ENCODE data around the gene CEACAM19. TPM values are rescaled to one million over a fixed set of nuclear protein-coding genes. Genes with fewer than 3 reads are reported as not detected.

Gene CEACAM19
- total RNA-seq, 1 experiment from 2014 or later = 8.0 TPM

DNA sequence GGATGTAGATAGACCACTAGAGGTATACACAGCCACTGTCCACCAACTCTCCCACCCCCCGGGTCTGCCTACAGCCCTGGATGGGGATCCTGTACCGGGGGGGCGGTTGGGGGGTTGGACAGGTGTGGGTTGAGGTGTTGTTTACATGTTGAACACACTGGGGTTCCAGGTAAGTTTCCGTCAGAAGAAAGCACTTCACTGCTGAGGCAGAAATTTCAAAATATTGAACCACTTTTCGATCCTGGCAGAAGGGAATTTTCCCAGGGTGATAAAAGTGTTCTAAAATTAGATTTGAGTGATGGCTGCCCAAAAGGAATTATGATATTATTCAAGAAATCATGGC lies 21.1 kb downstream of the CEACAM19 start:
- no peak for DNase-seq
- Histone ChIP-seq H3K36me3 (ENCODE audit: low read depth) (no peaks in the 10 kb centered on the region), H3K4me2 (peak overlapping the region; percentile 78), H3K9me2 (ENCODE audit: insufficient read depth) (no peaks in the 10 kb centered on the region), H3K9me3 (ENCODE audit: insufficient read depth, low read depth) (no peaks in the 10 kb centered on the region), H4K20me1 (ENCODE audit: insufficient read depth) (no peaks in the 10 kb centered on the region), H3K79me2 (ENCODE audit: low read depth) (no peaks in the 10 kb centered on the region), H3F3A (ENCODE audit: insufficient read depth, low read depth) (peaks cover 62% of the 10 kb centered on the region), H2AFZ (no peak overlapping the region; the same call in 1 of the 2 replicates), H3K4me1 (replicated peaks; ENCODE audit: insufficient read depth) (peaks cover 75% of the 10 kb centered on the region), H3K27me3 (ENCODE audit: insufficient read depth, low read depth) (no peaks in the 10 kb centered on the region), H3K4me3 (peak overlapping the region; percentile 43; the same call in 1 of the 2 replicates), H3K27ac (peak overlapping the region; percentile 100)
- intact Hi-C loops (cut with micrococcal nuclease; ENCODE audit: unreplicated experiment) = loop anchor here (1.0 kb wide), 1 partner anchor 49 kb away; no protein-coding TSS in a partner anchor
- ChIA-PET POLR2A (ENCODE audit: unreplicated experiment) (interaction anchor here (0.6 to 0.7 kb wide), 2 partner anchors 29 to 32 kb away, joined by 6 read pairs; no protein-coding TSS in a partner anchor), CTCF (interaction anchor here (1.0 kb wide), 1 partner anchor 26 kb away, joined by 3 read pairs; no protein-coding TSS in a partner anchor)
- TF ChIP-seq CTCF (conservative IDR thresholded peaks at IDR 0.05) (no peak), EZH2 (IDR thresholded peaks at IDR 0.05; ENCODE audit: low read depth) (no peak)
- BruUV-seq (replicated peaks) = TSS peak; percentile 40

- no peaks in the 10 kb centered on the region for H3K79me2 ChIP-seq (ENCODE audit: low read depth)
- CTCF ChIA-PET = interaction anchor here (0.6 kb wide), 1 partner anchor 18 kb away, joined by 3 read pairs; no protein-coding TSS in a partner anchor
- no peaks in the 10 kb centered on the region for H3K9me3 ChIP-seq (ENCODE audit: insufficient read depth, low read depth)
- H2AFZ ChIP-seq = no peak overlapping the region
- BruUV-seq (replicated peaks) = no TSS peak
- no peaks in the 10 kb centered on the region for H3K27me3 ChIP-seq (ENCODE audit: insufficient read depth, low read depth)
- TF ChIP-seq CTCF (conservative IDR thresholded peaks at IDR 0.05) (peak; percentile 65; the same call in 1 of the 2 replicates), EZH2 (IDR thresholded peaks at IDR 0.05; ENCODE audit: low read depth) (no peak)
- H3K4me2 ChIP-seq = no peak overlapping the region
- no peaks in the 10 kb centered on the region for H3K9me2 ChIP-seq (ENCODE audit: insufficient read depth)
- peaks cover 69% of the 10 kb centered on the region for H3K4me1 ChIP-seq (replicated peaks; ENCODE audit: insufficient read depth)
- no peaks in the 10 kb centered on the region for H4K20me1 ChIP-seq (ENCODE audit: insufficient read depth)
- POLR2A ChIA-PET (ENCODE audit: unreplicated experiment) = no interaction called here
- no peak for DNase-seq
- H3K4me3 ChIP-seq = no peak overlapping the region
- intact Hi-C loops (cut with micrococcal nuclease; ENCODE audit: unreplicated experiment) = no loop called here
- peak overlapping the region; percentile 100 for H3K27ac ChIP-seq
- no peaks in the 10 kb centered on the region for H3K36me3 ChIP-seq (ENCODE audit: low read depth)
- peaks cover 58% of the 10 kb centered on the region for H3F3A ChIP-seq (ENCODE audit: insufficient read depth, low read depth)
Observed at GRCh38 chr19:44694184-44694579, 22.9 kb downstream of the CEACAM19 start.

DNA sequence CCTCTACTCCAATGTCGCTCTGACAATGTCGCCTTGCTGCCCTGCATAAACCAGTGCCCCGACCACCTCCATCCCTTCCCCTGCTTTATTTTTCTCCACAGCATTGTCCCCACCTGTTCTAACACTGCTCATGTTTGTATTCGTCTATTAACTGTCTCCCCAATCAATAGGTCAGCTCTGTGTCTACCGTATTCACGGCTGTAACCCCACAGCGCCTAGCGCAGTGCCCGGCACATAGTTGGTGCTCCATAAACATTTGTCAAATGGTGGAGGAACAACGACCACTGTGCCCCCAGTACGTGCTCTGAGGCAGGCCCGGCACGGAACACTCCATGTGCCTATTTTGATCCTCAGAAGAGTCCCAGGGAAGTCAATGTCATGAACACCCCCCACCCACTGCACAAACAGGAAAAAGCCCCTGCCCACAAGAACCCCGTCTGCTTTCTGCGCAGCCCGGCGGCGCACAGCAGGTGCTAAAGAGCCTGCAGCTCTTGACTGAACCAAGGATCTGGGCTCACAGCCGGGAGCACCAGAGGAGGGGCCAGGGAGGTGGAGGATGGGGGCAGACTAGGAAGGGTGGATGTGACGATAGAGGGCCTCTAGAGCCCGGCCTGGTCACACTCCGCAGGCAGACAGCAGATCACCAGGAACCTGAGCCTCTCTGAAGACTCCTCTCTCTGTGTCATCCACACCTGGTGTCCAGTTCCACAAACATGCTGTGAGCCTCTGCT lies 25.8 kb downstream of the CEACAM19 start:
- no TSS peak for BruUV-seq (replicated peaks)
- Histone ChIP-seq H4K20me1 (ENCODE audit: insufficient read depth) (no peaks in the 10 kb centered on the region), H3K9me2 (ENCODE audit: insufficient read depth) (no peaks in the 10 kb centered on the region), H3K79me2 (ENCODE audit: low read depth) (no peaks in the 10 kb centered on the region), H2AFZ (no peak overlapping the region), H3K4me1 (replicated peaks; ENCODE audit: insufficient read depth) (peaks cover 40% of the 10 kb centered on the region), H3F3A (ENCODE audit: insufficient read depth, low read depth) (peaks cover 35% of the 10 kb centered on the region), H3K4me2 (no peak overlapping the region), H3K27me3 (ENCODE audit: insufficient read depth, low read depth) (no peaks in the 10 kb centered on the region), H3K36me3 (ENCODE audit: low read depth) (no peaks in the 10 kb centered on the region), H3K4me3 (no peak overlapping the region), H3K9me3 (ENCODE audit: insufficient read depth, low read depth) (no peaks in the 10 kb centered on the region), H3K27ac (no peak overlapping the region)
- ChIA-PET CTCF (no interaction called here), POLR2A (ENCODE audit: unreplicated experiment) (no interaction called here)
- no peak for DNase-seq
- intact Hi-C loops (cut with micrococcal nuclease; ENCODE audit: unreplicated experiment) = no loop called here
- TF ChIP-seq EZH2 (IDR thresholded peaks at IDR 0.05; ENCODE audit: low read depth) (no peak), CTCF (conservative IDR thresholded peaks at IDR 0.05) (no peak)
